MG63 (cell line): ENCODE results near the gene TRAPPC6A. TPM values are rescaled to one million over a fixed set of nuclear protein-coding genes. Genes with fewer than 3 reads are reported as not detected.
"Not testable (repeated sequence)": the region's sequence is repeated elsewhere in the genome, so short reads cannot be mapped to it uniquely, and the experiment has no call there.

Experiments used
- DNase-seq: peaks from one replicate; pipeline ENCODE4 v3.0.0-alpha.2; 2020
- H3K27me3 ChIP-seq: fragments of 250-450 bp; sonication (Bioruptor Pico); 2 replicates; pipeline ENCODE4 v1.5.1; 2020; ENCODE audit warnings: mild to moderate bottlenecking, moderate library complexity
- H3K36me3 ChIP-seq: fragments of 250-450 bp; sonication (Bioruptor Pico); 2 replicates; pipeline ENCODE4 v1.5.1; 2020; ENCODE audit warnings: mild to moderate bottlenecking, moderate library complexity
- H3K4me3 ChIP-seq: fragments of 250-450 bp; sonication (Bioruptor Pico); 2 replicates; pipeline ENCODE4 v1.5.1; 2020; ENCODE audit warnings: mild to moderate bottlenecking, moderate library complexity
- H3K9me3 ChIP-seq: fragments of 250-450 bp; sonication (Bioruptor Pico); 2 replicates; pipeline ENCODE4 v1.5.1; 2020; ENCODE audit warnings: mild to moderate bottlenecking, moderate library complexity
- total RNA-seq: library from RNA; depleted of rRNA; stranded (reverse); fragments of >200 nt; shearing (Covaris generic); gene quantifications from 2 replicates; pipeline ENCODE4 v1.2.3, GENCODE V29; 2014; ENCODE audit warnings: low replicate concordance

The TRAPPC6A gene
- total RNA-seq, 1 experiment from 2014 or later: 28.6 TPM

DNA sequence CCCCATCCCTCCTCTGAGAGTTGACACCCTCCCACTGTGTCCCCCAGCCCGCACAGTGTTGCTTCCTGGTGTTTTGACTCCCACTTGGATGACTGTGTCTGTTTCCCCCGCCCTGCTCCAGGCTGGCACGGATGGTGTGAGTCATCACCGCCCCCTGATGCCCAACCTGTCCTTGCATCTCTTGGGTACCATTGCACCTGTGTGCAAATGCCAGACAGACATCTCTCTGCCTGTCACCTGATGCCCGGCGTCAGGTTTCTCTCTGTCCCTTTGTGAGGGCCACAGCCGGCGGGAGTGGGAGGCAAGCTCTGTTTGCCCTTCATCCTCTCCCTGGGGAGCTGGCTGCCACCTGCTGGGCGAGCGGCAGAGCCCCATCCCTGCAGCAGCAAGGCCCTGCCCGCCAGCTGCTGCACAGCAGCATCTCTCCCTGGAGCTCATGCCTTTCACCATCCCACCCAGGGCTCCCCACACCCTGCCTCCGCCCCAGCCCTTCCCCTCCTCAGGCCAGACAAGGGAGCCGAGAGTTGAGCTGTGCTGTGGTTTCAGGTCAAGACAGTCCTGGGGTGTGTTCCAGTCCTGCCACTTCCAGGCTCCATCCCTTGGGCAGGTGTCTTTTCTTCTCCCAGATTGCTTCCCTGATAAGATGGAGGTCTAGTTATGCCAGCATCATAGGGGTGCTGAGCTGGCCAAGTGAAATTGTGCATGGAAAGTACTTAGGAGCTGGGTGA is 47.0 kb downstream of the TRAPPC6A start:
- Histone ChIP-seq H3K27me3 (no peaks in the 10 kb centered on the region), H3K4me3 (no peak overlapping the region), H3K9me3 (no peaks in the 10 kb centered on the region), H3K36me3 (peaks cover 17% of the 10 kb centered on the region)
- peak; percentile 49 for DNase-seq

DNA sequence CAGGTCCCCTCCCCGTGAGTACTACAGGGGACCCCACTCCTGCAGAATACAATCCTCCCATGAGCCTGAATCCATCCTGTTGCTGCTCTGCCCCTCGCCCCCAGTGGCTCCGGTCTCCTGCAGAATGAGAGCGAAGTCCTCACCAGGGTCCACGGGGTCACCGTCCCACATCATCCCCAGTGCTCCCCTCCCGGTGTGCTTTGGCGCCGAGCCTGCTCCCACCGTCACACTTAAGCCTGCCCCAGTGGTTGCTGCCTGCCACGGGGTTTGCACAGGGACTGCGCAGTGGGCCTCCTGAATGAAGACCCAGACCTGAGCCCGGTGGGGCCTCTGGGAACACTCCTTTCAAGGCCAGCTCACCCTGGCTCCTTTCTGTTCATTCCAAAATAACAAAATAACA is 47.8 kb downstream of the TRAPPC6A start:
- no peak overlapping the region for H3K4me3 ChIP-seq
- no peaks in the 10 kb centered on the region for H3K9me3 ChIP-seq
- DNase-seq: no peak
- peaks cover 17% of the 10 kb centered on the region for H3K36me3 ChIP-seq
- H3K27me3 ChIP-seq: no peaks in the 10 kb centered on the region

DNA sequence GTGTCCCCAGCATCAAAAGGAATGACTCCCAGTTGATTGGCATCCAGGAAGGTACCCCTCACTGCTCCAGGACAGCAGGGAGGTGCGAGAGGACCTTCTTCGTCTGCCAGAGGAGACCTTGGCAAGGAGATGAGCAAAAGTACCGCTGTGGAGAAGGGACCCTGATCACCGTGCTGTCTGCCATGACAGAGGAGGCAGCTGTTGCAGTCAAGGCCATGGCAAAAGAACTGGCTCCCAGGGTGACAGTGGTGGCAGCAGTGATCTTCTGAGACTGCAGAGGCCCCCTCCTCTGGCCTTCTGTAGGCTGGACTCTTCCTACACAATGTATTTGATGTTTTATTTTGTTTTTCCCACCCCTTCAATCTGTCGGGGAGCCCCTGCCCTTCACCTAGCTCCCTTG is 49.2 kb downstream of the TRAPPC6A start:
- no peaks in the 10 kb centered on the region for H3K9me3 ChIP-seq
- no peak for DNase-seq
- no peak overlapping the region for H3K4me3 ChIP-seq
- H3K36me3 ChIP-seq: peaks cover 13% of the 10 kb centered on the region
- H3K27me3 ChIP-seq: no peaks in the 10 kb centered on the region

DNA sequence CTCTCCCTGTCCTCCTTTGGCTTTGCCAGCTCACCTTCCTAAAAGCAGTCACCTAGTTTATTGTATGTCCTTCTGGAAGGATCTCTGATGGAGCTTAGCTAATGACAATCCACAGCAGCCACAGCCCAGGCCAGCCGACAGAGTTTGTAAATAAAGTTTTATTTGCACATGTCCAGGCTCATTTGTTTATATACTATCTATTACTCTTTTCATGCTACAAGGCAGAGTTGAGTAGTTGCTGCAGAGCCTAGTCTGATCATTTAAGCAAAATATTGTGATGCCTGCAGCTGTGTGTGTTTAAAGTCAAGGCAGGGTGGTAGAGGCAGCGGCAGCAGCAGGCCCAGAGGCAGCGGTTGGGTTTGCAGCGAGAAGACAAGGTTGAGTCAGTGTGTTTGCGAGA is 49.9 kb downstream of the TRAPPC6A start:
- Histone ChIP-seq H3K9me3 (no peaks in the 10 kb centered on the region), H3K4me3 (no peak overlapping the region)

DNA sequence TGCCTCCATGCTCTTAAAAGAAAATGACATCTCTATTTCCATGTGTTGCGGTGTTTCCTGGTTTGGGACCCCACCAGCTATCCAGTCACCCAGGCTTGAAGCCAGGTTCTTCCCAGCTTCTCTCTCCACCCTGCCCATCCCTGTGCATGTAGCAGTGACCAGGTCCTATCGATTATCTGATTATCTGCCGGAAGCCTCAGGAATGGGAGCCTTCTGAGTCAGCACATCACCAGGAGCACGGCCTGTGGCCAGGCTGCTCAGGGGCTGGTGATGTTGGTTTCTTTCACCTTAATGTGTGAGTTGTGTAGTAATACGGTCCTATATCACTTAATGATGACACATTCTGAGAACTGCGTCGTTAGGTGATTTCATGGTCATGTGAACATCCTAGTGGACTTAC is 51.4 kb downstream of the TRAPPC6A start:
- Histone ChIP-seq H3K9me3 (no peaks in the 10 kb centered on the region), H3K36me3 (peaks cover 8% of the 10 kb centered on the region), H3K4me3 (no peak overlapping the region), H3K27me3 (no peaks in the 10 kb centered on the region)
- no peak for DNase-seq

More for the DNA sequence above, 49.9 kb downstream of the TRAPPC6A start:
- H3K27me3 ChIP-seq: no peaks in the 10 kb centered on the region
- H3K36me3 ChIP-seq: peaks cover 8% of the 10 kb centered on the region
- DNase-seq: no peak

DNA sequence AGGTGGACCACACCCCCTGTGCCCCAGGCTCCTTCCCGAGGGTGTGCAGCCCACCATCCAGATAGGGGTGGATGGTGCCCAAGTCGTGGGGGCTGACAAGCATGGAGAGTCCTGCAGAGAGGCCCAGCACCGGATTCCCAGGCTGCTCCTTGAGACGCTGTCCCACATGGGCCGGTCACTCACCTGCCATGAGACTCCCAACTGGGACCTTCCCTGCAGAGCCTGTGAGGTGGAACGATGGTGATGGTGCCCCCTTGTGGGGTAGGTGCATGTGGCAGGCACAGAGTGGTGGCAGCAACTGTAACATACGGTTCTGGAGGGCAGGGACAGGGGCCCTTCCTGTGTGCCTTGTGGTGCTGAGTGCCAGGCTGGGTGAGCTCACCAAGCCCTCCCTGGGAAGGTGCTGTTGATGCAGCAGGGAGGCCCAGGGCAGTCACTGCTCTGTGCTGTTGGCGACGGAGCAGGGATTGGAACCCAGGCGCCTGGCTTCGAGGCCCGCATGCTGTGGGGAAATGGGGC is 52.0 kb downstream of the TRAPPC6A start:
- H3K36me3 ChIP-seq: peaks cover 8% of the 10 kb centered on the region
- no peaks in the 10 kb centered on the region for H3K9me3 ChIP-seq
- no peak overlapping the region for H3K4me3 ChIP-seq
- peak; percentile 58 for DNase-seq
- no peaks in the 10 kb centered on the region for H3K27me3 ChIP-seq

DNA sequence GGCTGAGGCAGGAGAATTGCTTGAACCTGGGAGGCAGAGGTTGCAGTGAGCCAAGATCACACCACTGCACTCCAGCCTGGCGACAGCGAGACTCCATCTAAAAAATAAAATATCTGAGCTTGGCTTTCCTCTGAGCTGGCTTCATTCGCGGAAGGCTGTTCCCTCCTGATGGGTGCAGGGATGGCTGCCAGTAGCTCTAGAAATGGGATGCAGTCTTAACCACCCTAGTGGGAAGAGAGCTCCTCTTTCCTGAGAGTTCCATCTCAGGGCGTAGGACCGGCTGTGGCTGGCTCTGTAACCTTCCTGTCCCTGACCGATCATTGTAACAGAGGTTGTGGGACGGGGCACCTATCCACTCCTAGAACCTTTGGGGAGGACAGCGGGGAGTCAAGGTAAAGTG is 52.7 kb downstream of the TRAPPC6A start:
- no peaks in the 10 kb centered on the region for H3K9me3 ChIP-seq
- no peaks in the 10 kb centered on the region for H3K27me3 ChIP-seq
- H3K4me3 ChIP-seq: no peak overlapping the region
- DNase-seq: no peak
- peaks cover 8% of the 10 kb centered on the region for H3K36me3 ChIP-seq

DNA sequence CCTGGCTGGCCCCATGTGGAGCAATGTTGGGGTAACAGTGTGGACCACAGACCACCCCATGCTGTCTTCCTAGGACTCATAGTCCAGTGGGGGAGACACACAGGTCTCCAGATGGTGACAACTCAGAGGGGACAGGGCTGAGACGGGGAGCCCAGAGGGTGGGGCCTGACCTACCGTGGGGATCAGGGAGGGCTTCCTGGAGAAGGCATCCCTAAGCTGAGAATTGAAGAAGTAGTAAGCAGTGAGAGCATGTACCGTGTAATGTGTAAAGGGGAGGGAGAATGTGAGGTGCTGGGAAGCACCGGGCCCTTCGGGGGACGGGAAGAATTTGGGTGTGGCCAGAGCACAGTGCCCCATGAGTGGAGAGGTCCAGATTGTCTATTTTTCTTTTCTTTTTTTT is 54.0 kb downstream of the TRAPPC6A start:
- no peak overlapping the region for H3K4me3 ChIP-seq
- peaks cover 11% of the 10 kb centered on the region for H3K36me3 ChIP-seq
- no peak for DNase-seq
- no peaks in the 10 kb centered on the region for H3K9me3 ChIP-seq
- H3K27me3 ChIP-seq: no peaks in the 10 kb centered on the region

DNA sequence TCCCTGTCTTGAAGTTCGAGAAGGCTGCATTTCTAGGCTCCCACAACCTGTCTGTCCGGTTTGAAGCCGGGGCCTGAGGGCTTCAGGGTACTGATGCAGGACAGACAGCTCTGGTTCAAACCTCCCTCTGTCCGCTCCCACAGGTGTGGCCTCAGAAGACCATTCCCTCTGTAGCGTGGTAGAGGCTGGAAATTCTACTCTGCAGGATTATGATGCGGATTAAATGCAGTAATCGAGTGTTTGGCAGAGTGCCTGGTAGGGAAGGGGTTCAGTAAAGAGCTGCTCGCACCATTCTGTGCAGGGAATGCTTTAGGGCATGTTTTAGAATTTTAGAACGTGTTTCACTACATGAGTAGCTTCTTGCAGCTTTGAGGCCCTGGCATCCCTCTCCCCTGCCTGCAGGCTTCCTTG is 54.6 kb downstream of the TRAPPC6A start:
- Histone ChIP-seq H3K9me3 (no peaks in the 10 kb centered on the region), H3K27me3 (no peaks in the 10 kb centered on the region), H3K36me3 (peaks cover 11% of the 10 kb centered on the region), H3K4me3 (no peak overlapping the region)
- no peak for DNase-seq

DNA sequence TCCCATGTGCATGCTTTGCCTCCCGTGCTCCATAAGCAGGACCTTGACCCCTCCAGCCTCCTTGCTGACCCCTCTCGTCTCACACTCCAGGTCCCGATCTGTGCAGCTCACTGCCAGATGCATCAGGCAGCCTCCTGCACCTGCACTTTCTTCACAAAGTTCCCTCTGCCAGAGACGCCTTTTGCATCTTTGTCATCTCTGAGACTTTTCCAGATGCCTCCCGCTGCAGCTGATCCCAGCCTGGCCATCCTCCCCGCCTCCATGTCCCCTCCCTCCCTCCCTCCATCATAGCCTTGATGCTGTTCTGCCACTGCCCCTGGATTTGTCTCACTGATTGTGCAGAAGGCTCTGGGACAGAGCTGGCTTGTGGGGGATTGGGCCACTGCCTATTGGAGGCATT is 55.2 kb downstream of the TRAPPC6A start:
- H3K27me3 ChIP-seq: no peaks in the 10 kb centered on the region
- peaks cover 8% of the 10 kb centered on the region for H3K36me3 ChIP-seq
- H3K9me3 ChIP-seq: no peaks in the 10 kb centered on the region
- DNase-seq: no peak
- no peak overlapping the region for H3K4me3 ChIP-seq

DNA sequence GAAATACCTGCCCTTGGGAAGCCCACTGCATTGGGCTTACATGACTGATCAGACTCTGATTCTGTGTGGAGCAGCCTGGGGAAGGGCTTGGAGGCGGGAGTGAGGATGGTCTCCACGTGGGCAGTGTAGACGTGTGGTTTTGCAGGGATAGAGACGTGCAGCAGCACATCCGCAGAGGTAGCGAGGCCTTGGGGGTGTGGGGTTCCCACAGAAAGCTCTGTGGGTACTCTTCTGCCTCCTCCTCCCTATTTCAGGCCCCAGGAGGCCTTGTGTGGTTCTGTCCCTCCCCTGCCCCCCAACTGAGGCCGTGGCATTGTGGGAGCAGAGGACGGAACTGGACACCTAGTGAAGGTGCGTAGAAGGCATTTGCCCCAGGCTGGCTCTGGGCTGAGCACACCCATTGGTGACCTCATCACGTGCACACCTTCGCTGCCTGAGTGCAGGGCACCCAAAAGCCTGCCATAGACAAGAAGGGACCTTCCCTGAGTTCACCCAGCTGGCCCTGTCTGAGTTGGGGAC is 56.2 kb downstream of the TRAPPC6A start:
- DNase-seq: no peak
- no peak overlapping the region for H3K4me3 ChIP-seq
- H3K27me3 ChIP-seq: no peaks in the 10 kb centered on the region
- no peaks in the 10 kb centered on the region for H3K9me3 ChIP-seq
- H3K36me3 ChIP-seq: peaks cover 8% of the 10 kb centered on the region

DNA sequence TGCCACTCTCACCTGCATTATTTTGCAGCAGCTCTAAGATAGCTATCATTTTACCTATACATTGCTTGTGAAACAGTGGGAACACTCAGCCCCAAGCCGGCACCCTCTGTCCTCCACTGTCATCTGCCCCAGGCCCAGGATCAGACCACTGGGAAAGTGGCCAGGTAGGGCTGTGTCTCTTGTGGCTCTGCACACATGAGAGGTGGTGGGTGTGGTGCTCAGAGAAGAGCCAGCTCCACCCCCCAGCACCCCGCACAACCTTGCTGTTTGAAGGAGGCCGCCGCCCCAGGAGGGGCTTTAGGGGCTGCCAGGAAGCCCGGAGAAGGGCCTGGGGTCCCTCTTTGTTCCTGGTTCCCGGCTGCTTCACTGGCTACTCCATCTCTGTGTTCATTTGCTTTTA is 58.5 kb downstream of the TRAPPC6A start:
- no peaks in the 10 kb centered on the region for H3K27me3 ChIP-seq
- peaks cover 3% of the 10 kb centered on the region; the same call in 1 of the 2 replicates for H3K36me3 ChIP-seq
- no peak overlapping the region for H3K4me3 ChIP-seq
- no peak for DNase-seq
- no peaks in the 10 kb centered on the region for H3K9me3 ChIP-seq

DNA sequence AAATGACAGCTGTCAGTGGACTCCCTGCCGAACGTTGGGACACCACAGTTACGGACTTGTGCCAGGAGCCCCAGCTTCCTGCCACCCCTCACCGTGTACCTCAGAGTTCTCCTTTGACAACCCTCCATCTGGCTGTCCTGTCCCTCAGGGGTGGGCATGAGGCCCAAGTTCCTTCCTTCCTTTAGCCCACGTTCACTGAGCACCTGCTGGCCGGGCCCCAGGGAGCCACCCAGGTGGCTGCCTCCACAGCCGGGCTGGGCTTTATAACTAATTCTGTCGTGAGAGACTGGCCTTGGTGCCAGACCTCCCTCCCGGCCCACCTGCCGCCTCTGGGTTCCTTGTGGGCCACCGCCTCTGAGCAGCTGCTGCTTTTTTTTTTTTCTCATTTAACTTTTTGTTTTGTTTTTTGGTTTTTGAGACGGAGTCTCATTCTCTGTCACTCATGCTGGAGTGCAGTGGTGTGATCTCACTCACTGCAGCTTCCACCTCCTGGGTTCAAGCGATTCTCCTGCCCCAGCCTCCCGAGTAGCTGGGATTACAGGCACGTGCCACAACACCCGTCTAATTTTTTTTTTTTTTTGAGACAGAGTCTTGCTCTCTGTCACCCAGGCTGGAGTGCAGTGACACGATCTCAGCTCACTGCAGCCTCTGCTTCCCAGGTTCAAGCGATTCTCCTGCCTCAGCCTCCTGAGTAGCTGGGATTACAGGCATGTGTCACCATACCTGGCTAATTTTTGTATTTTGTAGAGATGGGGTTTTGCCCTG is 59.3 kb downstream of the TRAPPC6A start:
- not testable (repeated sequence) for H3K9me3 ChIP-seq, H3K4me3 ChIP-seq, DNase-seq, H3K36me3 ChIP-seq, H3K27me3 ChIP-seq

DNA sequence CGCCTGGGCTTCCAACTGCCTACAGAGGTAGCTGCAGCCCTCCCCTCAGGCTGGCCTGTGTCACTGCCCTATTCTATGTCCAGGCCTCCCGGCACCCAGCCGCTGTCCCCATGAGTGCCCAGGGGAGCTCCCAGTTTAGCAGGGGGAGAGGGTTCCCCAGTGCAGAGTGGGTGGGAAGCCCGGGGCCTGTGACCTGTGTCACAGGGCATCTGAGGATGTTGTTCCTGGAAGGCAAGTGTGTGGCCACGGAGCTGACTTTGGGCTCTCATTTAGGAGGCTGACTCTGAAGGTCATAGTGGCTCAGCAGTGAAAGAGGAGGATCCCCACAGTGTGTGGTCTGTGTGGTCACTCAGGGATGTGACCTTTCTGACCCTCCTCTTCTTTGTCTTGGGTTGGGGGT is 59.9 kb downstream of the TRAPPC6A start:
- Histone ChIP-seq H3K27me3 (no peaks in the 10 kb centered on the region), H3K9me3 (no peaks in the 10 kb centered on the region), H3K36me3 (peaks cover 3% of the 10 kb centered on the region; the same call in 1 of the 2 replicates), H3K4me3 (no peak overlapping the region)
- no peak for DNase-seq

DNA sequence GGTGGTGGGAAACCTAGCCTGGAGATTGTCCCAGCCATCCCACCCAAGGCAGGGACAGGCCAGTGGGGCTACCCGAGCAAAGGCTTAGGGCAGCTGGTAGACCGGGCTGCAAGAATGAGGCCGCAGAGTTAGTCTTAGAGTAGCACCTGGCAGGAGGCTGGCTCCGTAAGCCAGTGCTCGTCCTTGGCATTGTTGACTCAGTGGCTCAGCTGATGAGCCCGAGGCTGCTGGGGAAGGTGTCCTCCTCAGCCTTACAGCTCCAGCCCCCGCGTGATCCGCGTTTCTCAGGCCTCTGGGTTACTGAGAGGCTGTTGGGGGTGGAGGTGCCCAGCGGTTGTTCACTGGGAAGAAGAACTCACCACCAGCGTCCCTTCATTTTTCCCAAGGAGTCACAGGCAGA is 60.4 kb downstream of the TRAPPC6A start:
- no peak for DNase-seq
- peaks cover 3% of the 10 kb centered on the region; the same call in 1 of the 2 replicates for H3K36me3 ChIP-seq
- H3K27me3 ChIP-seq: no peaks in the 10 kb centered on the region
- H3K9me3 ChIP-seq: no peaks in the 10 kb centered on the region
- no peak overlapping the region for H3K4me3 ChIP-seq

DNA sequence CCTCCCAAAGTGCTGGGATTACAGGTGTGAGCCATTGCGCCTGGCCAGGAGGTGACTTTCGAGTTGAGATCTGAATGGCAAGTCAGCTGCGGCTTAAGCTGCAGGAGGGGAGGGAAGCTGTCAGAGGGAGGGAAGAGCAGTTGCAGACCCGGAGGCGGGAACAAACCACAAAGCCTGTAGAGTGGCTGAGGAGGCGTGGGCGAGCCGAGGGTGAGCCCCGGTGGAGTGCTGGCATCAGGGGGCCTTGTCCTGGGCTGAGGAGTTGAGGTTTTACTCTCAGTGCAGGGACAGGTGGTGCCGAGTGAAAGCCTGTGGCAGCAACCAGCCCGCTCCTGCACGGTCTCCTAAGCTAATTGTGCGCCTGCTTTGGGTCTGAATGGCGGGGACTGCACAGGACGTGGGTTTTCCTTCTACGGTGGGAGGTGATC is 60.9 kb downstream of the TRAPPC6A start:
- no peak for DNase-seq
- Histone ChIP-seq H3K36me3 (peaks cover 3% of the 10 kb centered on the region; the same call in 1 of the 2 replicates), H3K9me3 (no peaks in the 10 kb centered on the region), H3K27me3 (no peaks in the 10 kb centered on the region), H3K4me3 (no peak overlapping the region)

DNA sequence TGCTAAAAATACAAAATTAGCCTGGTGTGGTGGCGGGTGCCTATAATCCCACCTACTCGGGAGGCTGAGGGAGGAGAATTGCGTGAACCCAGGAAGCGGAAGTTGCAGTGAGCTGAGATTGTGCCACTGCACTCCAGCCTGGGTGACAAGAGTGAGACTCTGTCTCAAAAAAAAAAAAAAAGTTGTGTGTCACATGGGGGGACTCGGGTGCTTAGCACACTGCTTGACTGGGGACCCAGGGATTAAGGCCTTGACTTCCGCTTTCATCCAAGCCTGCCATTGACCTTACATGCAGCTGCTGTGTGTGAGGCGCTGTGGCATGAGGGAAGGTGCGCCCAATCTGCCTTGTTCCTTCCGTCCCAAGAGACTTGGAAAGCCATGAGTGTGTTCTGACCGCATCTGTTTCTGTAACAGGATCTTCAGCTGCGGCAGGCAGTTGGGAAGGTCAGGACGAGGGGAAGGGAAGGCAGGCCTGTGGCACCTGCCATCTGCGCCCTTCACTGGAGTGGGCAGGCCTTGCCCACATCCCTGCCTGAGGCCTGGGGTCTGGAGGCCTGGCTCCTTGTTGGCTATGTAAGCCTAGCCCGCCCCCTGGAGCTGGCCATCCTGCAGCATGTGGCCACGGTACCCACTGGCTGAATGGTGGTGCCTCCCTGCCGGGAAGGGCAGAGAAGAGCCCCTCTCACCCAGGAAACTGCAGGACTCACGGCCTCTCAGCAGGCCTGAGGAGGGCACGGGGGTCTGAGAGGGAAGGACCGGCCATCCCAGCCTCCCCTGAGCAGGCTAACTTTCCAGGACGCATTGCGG is 62.0 kb downstream of the TRAPPC6A start:
- Histone ChIP-seq H3K9me3 (no peaks in the 10 kb centered on the region), H3K36me3 (peaks cover 3% of the 10 kb centered on the region; the same call in 1 of the 2 replicates), H3K4me3 (no peak overlapping the region), H3K27me3 (no peaks in the 10 kb centered on the region)
- no peak for DNase-seq
